ENCODE results near the gene SNX9. TPM values are rescaled to one million over a fixed set of nuclear protein-coding genes. Genes with fewer than 3 reads are reported as not detected.

The SNX9 gene
- polyA plus RNA-seq, 1 donor = 44.6 TPM

DNA sequence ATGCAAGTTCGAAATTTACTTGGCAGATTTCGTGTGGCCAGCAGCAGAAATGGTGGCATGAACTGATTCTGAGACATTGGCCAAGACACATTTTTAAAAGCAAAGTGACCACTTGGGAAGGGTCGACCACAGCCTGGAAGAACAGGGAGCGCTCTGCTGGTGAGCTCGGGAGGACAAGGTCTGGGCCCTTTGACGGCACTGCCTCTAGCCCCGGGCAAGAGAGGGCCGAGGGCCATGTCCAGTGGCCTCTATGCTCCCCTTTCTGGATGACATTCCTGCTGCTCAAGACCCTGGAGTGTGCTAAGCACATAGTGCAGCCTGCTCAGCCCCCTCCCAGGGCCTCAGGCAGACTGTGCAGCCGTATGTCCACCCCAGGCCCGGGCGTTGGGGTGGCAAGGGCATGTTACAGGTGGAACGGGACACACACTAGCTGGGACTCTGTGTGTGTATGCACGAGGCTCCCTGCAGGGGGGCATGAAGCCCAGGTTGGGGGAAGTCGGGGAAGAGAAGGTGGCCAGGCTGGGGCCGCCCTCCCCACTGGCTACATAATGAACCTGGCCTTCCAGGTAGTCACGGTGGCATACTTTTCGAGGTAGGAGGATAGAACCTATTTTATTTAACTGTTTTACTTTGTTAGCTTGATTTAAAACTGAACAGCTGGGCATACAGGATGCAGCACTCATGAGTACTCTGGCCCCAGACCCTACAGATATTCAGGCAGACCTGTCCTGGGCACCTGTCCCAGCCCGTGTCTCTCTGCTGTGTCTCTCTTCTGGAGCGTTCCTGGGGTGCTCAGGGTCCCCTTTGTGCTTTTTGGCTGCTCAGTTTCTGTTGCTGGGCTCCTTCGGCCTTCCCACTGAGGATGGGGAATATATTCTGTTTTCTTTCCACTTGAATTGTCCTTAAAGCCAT lies 165.0 kb downstream of the SNX9 start:
- DNase-seq = no peak
- no CpG with 5 or more reads among the region's 20 CpGs for WGBS (ENCODE audit: insufficient coverage, low lambda C conversion rate)
- Histone ChIP-seq H3K27ac (ENCODE audit: low read length) (no peak overlapping the region), H3K27me3 (ENCODE audit: control insufficient read depth, insufficient read depth, low read length) (no peaks in the 10 kb centered on the region), H3K36me3 (ENCODE audit: control insufficient read depth, insufficient read depth, low read length) (no peaks in the 10 kb centered on the region), H3K9me3 (ENCODE audit: control insufficient read depth, low read depth, low read length) (no peaks in the 10 kb centered on the region), H3K4me1 (ENCODE audit: control insufficient read depth, insufficient read depth, low read length) (peaks cover 18% of the 10 kb centered on the region), H3K4me3 (ENCODE audit: low read length) (no peak overlapping the region)

DNA sequence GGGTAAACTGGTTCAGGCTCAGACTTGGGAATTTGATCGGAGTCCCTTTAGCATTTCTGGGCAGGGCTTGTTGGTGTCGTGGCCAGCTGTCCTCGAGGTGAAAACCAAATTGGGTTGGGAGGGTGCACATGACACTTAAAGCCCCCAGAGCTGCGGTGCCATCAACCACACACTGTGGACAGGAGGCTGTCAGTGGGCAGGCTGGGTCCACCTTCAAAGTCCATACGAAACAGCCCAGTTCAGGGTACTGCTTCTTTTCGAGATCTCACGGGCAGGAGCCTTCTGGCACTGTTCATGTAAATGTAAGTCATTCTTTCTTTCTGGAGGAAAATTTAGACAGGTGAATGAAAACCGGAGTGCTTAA lies 165.6 kb downstream of the SNX9 start:
- Histone ChIP-seq H3K9me3 (ENCODE audit: control insufficient read depth, low read depth, low read length) (no peaks in the 10 kb centered on the region), H3K36me3 (ENCODE audit: control insufficient read depth, insufficient read depth, low read length) (no peaks in the 10 kb centered on the region), H3K27ac (ENCODE audit: low read length) (no peak overlapping the region), H3K27me3 (ENCODE audit: control insufficient read depth, insufficient read depth, low read length) (no peaks in the 10 kb centered on the region), H3K4me1 (ENCODE audit: control insufficient read depth, insufficient read depth, low read length) (peaks cover 18% of the 10 kb centered on the region), H3K4me3 (ENCODE audit: low read length) (no peak overlapping the region)
- WGBS (ENCODE audit: insufficient coverage, low lambda C conversion rate) = 70% methylated on average over 2 of the region's 8 CpGs
- no peak for DNase-seq

DNA sequence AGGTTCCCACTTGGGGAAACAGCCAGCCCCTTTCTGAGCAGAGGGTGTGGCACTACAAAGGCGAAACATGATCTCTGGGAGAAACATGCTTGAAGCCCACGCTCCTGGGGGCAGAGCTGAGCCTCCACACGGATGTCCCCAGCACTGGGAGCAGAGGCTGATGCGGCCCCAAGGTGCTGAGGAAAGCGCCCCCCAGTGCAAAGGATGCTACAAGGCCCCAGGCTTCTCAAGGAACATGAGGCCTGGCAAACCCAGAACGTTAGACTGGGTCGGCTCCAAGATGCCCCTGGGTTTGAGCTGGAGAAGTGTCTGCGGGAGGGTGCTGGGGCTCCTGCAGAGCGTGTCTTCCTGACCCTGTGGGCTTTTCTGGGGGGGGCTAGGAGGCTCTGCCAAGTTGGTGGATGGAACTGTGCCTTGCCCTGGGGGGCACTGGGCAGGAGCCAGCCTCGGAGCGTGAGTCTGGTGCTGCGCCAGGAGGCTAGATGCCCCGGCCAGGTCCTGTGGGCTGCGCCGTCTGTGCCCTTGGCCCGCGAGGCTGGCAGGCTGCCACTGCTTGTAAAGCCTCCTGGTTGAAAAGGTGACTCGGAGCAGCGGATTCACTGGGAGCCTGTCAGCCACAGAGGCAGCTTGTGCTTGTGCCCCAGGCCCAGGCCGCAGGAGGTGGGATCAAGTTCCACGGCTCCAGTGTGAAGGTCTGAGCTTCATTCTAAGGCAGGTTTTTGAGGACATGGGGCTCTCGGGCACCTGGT lies 166.7 kb downstream of the SNX9 start:
- no peaks in the 10 kb centered on the region for H3K36me3 ChIP-seq (ENCODE audit: control insufficient read depth, insufficient read depth, low read length)
- no CpG with 5 or more reads among the region's 22 CpGs for WGBS (ENCODE audit: insufficient coverage, low lambda C conversion rate)

DNA sequence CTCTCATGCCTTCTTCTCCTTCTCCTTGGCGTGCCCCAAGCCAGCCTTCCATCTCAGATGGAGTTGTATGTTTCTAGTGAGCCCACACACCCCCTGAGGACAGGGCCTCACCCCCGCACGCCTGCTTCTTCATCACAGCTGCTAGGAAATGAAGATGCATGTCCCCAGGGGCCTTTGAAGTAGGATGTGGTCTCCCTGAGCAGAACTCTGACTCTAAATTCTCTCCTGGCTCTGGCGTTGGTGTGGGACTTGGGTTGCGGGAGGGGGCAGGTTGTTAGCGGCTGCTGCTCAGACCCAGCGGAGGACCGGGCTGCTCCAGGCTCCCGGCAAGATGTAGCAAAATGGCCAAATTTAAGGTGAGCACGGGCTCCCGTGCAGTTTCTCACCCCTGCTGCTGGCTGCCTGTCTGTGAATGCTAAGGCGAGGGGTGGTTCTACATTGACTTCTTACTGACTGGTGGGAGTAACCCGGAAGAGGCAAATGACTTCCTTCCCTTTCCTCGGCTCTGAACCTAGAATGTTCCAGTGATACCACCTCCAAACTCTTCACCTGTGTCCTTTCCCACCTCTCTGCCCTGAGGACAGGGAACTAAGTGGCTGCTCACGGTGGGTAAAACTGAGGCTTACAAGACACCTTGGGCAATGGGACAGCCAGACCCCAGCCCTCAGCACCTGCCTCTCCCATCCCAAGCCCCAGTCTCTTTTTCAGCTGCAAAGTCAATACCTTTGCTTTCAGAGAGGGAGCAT lies 167.4 kb downstream of the SNX9 start:
- Histone ChIP-seq H3K4me3 (ENCODE audit: low read length) (no peak overlapping the region), H3K27me3 (ENCODE audit: control insufficient read depth, insufficient read depth, low read length) (no peaks in the 10 kb centered on the region), H3K4me1 (ENCODE audit: control insufficient read depth, insufficient read depth, low read length) (peaks cover 19% of the 10 kb centered on the region), H3K27ac (ENCODE audit: low read length) (no peak overlapping the region), H3K9me3 (ENCODE audit: control insufficient read depth, low read depth, low read length) (no peaks in the 10 kb centered on the region), H3K36me3 (ENCODE audit: control insufficient read depth, insufficient read depth, low read length) (no peaks in the 10 kb centered on the region)
- no CpG with 5 or more reads among the region's 15 CpGs for WGBS (ENCODE audit: insufficient coverage, low lambda C conversion rate)
- no peak for DNase-seq

More for the DNA sequence above, 166.7 kb downstream of the SNX9 start:
- no peaks in the 10 kb centered on the region for H3K27me3 ChIP-seq (ENCODE audit: control insufficient read depth, insufficient read depth, low read length)
- no peak overlapping the region for H3K4me3 ChIP-seq (ENCODE audit: low read length)
- H3K9me3 ChIP-seq (ENCODE audit: control insufficient read depth, low read depth, low read length) = no peaks in the 10 kb centered on the region
- H3K4me1 ChIP-seq (ENCODE audit: control insufficient read depth, insufficient read depth, low read length) = peaks cover 26% of the 10 kb centered on the region
- no peak for DNase-seq
- H3K27ac ChIP-seq (ENCODE audit: low read length) = no peak overlapping the region

DNA sequence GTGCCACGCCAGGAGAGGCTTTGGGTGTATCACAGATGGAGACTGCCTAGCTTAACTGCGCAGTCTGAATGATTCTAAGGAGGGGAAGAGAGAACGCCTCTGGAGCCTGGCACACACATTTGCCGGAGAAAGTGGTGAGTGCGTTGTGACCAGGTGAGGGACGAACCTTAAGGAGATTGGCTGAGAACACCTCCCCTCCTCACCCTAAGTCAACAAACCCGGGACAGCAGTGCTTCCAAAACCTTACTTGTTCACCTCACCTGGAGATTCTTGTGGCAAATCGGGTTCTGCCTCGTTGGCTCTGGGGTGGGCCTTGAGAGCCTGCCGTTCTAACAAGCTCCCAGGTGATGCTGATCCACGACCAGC lies 168.0 kb downstream of the SNX9 start:
- Histone ChIP-seq H3K4me1 (ENCODE audit: control insufficient read depth, insufficient read depth, low read length) (peaks cover 13% of the 10 kb centered on the region), H3K36me3 (ENCODE audit: control insufficient read depth, insufficient read depth, low read length) (no peaks in the 10 kb centered on the region), H3K4me3 (ENCODE audit: low read length) (no peak overlapping the region), H3K27ac (ENCODE audit: low read length) (no peak overlapping the region), H3K27me3 (ENCODE audit: control insufficient read depth, insufficient read depth, low read length) (no peaks in the 10 kb centered on the region), H3K9me3 (ENCODE audit: control insufficient read depth, low read depth, low read length) (no peaks in the 10 kb centered on the region)
- no peak for DNase-seq
- WGBS (ENCODE audit: insufficient coverage, low lambda C conversion rate) = no CpG with 5 or more reads among the region's 11 CpGs

DNA sequence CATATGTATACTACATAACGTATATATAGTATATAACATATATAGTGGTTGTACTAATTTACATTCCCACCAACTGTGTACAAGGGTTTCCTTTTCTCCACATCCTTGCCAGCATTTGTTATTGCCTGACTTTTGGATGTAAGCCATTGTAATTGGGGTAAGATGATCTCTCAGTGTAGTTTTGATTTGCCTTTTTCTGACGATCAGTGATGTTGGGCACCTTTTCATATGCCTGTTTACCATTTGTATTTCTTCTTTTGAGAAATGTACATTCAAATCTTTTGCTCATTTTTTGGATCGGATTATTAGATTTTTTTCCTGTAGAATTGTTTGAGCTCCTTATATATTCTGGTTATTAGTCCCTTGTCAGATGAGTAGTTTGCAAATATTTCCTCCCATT lies 170.0 kb downstream of the SNX9 start:
- DNase-seq = no peak
- no peaks in the 10 kb centered on the region for H3K9me3 ChIP-seq (ENCODE audit: control insufficient read depth, low read depth, low read length)
- no peak overlapping the region for H3K4me3 ChIP-seq (ENCODE audit: low read length)
- H3K27ac ChIP-seq (ENCODE audit: low read length) = no peak overlapping the region
- H3K4me1 ChIP-seq (ENCODE audit: control insufficient read depth, insufficient read depth, low read length) = peaks cover 9% of the 10 kb centered on the region
- WGBS (ENCODE audit: insufficient coverage, low lambda C conversion rate) = 100% methylated on average over 1 of the region's 3 CpGs
- no peaks in the 10 kb centered on the region for H3K36me3 ChIP-seq (ENCODE audit: control insufficient read depth, insufficient read depth, low read length)
- no peaks in the 10 kb centered on the region for H3K27me3 ChIP-seq (ENCODE audit: control insufficient read depth, insufficient read depth, low read length)

DNA sequence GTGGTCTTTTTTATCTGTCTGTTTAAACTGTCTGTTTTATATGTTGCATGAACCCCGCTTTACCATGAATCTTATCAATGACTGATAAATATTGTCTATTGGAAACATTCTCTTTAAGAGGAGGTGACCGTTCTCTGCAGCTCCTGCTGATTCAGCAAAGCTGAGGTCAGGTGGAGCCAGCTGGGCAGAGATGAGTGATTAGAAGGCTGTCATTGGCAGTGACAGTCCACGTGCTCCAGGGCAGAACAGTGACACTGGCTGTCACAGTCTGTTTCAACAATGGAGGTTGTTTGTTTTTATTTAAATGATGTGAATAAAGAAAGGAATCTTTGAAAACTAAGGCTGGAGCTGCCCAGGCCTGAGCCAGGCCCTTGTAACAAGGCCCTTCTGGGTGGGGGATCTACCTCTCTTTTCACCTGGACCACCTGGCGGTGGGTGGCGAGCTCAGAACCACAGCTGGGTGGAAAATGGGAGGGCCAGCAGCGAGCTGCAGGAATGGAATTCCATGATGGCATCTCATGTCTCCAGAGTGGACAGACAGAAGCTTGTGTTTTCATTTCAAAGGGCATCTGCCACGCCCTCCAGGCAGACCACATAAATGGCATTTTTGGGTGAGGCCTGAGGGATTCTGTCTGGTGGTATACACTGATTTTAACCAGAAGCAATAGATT lies 171.2 kb downstream of the SNX9 start:
- Histone ChIP-seq H3K9me3 (ENCODE audit: control insufficient read depth, low read depth, low read length) (no peaks in the 10 kb centered on the region), H3K4me1 (ENCODE audit: control insufficient read depth, insufficient read depth, low read length) (peaks cover 9% of the 10 kb centered on the region), H3K27me3 (ENCODE audit: control insufficient read depth, insufficient read depth, low read length) (no peaks in the 10 kb centered on the region), H3K4me3 (ENCODE audit: low read length) (no peak overlapping the region), H3K36me3 (ENCODE audit: control insufficient read depth, insufficient read depth, low read length) (no peaks in the 10 kb centered on the region), H3K27ac (ENCODE audit: low read length) (no peak overlapping the region)
- no CpG with 5 or more reads among the region's 7 CpGs for WGBS (ENCODE audit: insufficient coverage, low lambda C conversion rate)
- peak in 1 of 2 donors; percentile 47 for DNase-seq

Other genes starting within 250 kb of the SNX9 start
- 14.3 TPM for gene SYNJ2, start 158.6 kb downstream of the SNX9 start, polyA plus RNA-seq

Data from large intestine (tissue), 3 donors.